ENCODE data around the gene UBR1.
"Not testable (repeated sequence)": the region's sequence is repeated elsewhere in the genome, so short reads cannot be mapped to it uniquely, and the experiment has no call there.

UBR1 gene

GRCh38 chr15:43042885-43043284, 63.0 kb downstream of the UBR1 start:
- Histone ChIP-seq H3K4me1 (ENCODE audit: low read length) (no peaks in the 10 kb centered on the region), H3K79me2 (ENCODE audit: low read length) (no peaks in the 10 kb centered on the region), H3K27me3 (replicated peaks; ENCODE audit: insufficient read depth, low read length) (no peaks in the 10 kb centered on the region), H2AFZ (ENCODE audit: low read length) (no peak overlapping the region), H3K4me3 (ENCODE audit: low read length) (no peak overlapping the region), H3K27ac (ENCODE audit: low read length) (no peak overlapping the region), H3F3A (ENCODE audit: insufficient read depth, low read length) (no peaks in the 10 kb centered on the region), H3K4me2 (ENCODE audit: low read depth, low read length) (no peak overlapping the region), H3K9me2 (replicated peaks; ENCODE audit: insufficient read depth, low read length) (no peaks in the 10 kb centered on the region), H4K20me1 (ENCODE audit: insufficient read depth, low read length) (no peaks in the 10 kb centered on the region), H3K9ac (ENCODE audit: low read length) (no peak overlapping the region), H3K36me3 (replicated peaks; ENCODE audit: insufficient read depth, low read length) (no peaks in the 10 kb centered on the region), H3K9me3 (replicated peaks; ENCODE audit: insufficient read depth, low read length) (no peaks in the 10 kb centered on the region)
- DNase-seq = no peak
- no peak for TF ChIP-seq EZH2 (optimal IDR thresholded peaks at IDR 0.05; ENCODE audit: low read depth, low read length)
- no peak for TF ChIP-seq CTCF (IDR thresholded peaks at IDR 0.05; ENCODE audit: low read length)
- no peak for TF ChIP-seq EZH2phosphoT487 (IDR thresholded peaks at IDR 0.05; ENCODE audit: low read length)

DNA sequence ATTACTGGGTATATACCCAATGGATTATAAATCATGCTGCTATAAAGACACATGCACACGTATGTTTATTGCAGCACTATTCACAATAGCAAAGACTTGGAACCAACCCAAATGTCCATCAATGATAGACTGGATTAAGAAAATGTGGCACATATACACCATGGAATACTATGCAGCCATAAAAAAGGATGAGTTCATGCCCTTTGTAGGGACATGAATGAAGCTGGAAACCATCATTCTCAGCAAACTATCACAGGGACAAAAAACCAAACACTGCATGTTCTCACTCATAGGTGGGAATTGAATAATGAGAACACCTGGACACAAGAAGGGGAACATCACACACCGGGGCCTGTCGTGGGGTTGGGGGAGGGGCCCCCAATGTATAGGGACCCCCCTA, 64.8 kb downstream of the UBR1 start:
- H2AFZ ChIP-seq (ENCODE audit: low read length); H4K20me1 ChIP-seq (ENCODE audit: insufficient read depth, low read length); H3K4me1 ChIP-seq (ENCODE audit: low read length); H3K27me3 ChIP-seq (replicated peaks; ENCODE audit: insufficient read depth, low read length); DNase-seq; H3K9ac ChIP-seq (ENCODE audit: low read length); H3K4me2 ChIP-seq (ENCODE audit: low read depth, low read length); H3K4me3 ChIP-seq (ENCODE audit: low read length); H3K79me2 ChIP-seq (ENCODE audit: low read length); H3K9me3 ChIP-seq (replicated peaks; ENCODE audit: insufficient read depth, low read length); H3F3A ChIP-seq (ENCODE audit: insufficient read depth, low read length); H3K36me3 ChIP-seq (replicated peaks; ENCODE audit: insufficient read depth, low read length); H3K9me2 ChIP-seq (replicated peaks; ENCODE audit: insufficient read depth, low read length); H3K27ac ChIP-seq (ENCODE audit: low read length): not testable (repeated sequence)

- H3F3A ChIP-seq (ENCODE audit: insufficient read depth, low read length); H3K27me3 ChIP-seq (replicated peaks; ENCODE audit: insufficient read depth, low read length); H3K4me3 ChIP-seq (ENCODE audit: low read length); H3K79me2 ChIP-seq (ENCODE audit: low read length); H3K4me1 ChIP-seq (ENCODE audit: low read length); H2AFZ ChIP-seq (ENCODE audit: low read length); H3K27ac ChIP-seq (ENCODE audit: low read length); H4K20me1 ChIP-seq (ENCODE audit: insufficient read depth, low read length); H3K9me2 ChIP-seq (replicated peaks; ENCODE audit: insufficient read depth, low read length); H3K9ac ChIP-seq (ENCODE audit: low read length); H3K36me3 ChIP-seq (replicated peaks; ENCODE audit: insufficient read depth, low read length); H3K4me2 ChIP-seq (ENCODE audit: low read depth, low read length); DNase-seq; H3K9me3 ChIP-seq (replicated peaks; ENCODE audit: insufficient read depth, low read length): not testable (repeated sequence)
These were observed 70.6 kb downstream of the UBR1 start for GRCh38 chr15:43035240-43035639.

GRCh38 chr15:43029476-43029875, 76.4 kb downstream of the UBR1 start:
- Histone ChIP-seq H3K36me3 (replicated peaks; ENCODE audit: insufficient read depth, low read length) (no peaks in the 10 kb centered on the region), H3F3A (ENCODE audit: insufficient read depth, low read length) (no peaks in the 10 kb centered on the region), H3K4me2 (ENCODE audit: low read depth, low read length) (no peak overlapping the region), H4K20me1 (ENCODE audit: insufficient read depth, low read length) (no peaks in the 10 kb centered on the region; the same call in 1 of the 2 replicates), H3K4me1 (ENCODE audit: low read length) (no peaks in the 10 kb centered on the region), H3K79me2 (ENCODE audit: low read length) (no peaks in the 10 kb centered on the region), H3K4me3 (ENCODE audit: low read length) (no peak overlapping the region), H3K27ac (ENCODE audit: low read length) (no peak overlapping the region), H3K27me3 (replicated peaks; ENCODE audit: insufficient read depth, low read length) (no peaks in the 10 kb centered on the region), H2AFZ (ENCODE audit: low read length) (no peak overlapping the region), H3K9ac (ENCODE audit: low read length) (no peak overlapping the region), H3K9me3 (replicated peaks; ENCODE audit: insufficient read depth, low read length) (no peaks in the 10 kb centered on the region), H3K9me2 (replicated peaks; ENCODE audit: insufficient read depth, low read length) (no peaks in the 10 kb centered on the region)
- TF ChIP-seq CTCF (IDR thresholded peaks at IDR 0.05; ENCODE audit: low read length) (no peak), EZH2phosphoT487 (IDR thresholded peaks at IDR 0.05; ENCODE audit: low read length) (no peak), EZH2 (optimal IDR thresholded peaks at IDR 0.05; ENCODE audit: low read depth, low read length) (no peak)
- no peak for DNase-seq

Data from MM.1S (cell line).